ENCODE data around the gene MTFP1. TPM values are rescaled to one million over a fixed set of nuclear protein-coding genes. Genes with fewer than 3 reads are reported as not detected.

MTFP1 gene, protein sequence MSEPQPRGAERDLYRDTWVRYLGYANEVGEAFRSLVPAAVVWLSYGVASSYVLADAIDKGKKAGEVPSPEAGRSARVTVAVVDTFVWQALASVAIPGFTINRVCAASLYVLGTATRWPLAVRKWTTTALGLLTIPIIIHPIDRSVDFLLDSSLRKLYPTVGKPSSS
- 46.7 TPM for polyA plus RNA-seq (2013, experiment 1 of 2)
- polyA plus RNA-seq (2013, experiment 2 of 2), result 49.5 TPM

DNA sequence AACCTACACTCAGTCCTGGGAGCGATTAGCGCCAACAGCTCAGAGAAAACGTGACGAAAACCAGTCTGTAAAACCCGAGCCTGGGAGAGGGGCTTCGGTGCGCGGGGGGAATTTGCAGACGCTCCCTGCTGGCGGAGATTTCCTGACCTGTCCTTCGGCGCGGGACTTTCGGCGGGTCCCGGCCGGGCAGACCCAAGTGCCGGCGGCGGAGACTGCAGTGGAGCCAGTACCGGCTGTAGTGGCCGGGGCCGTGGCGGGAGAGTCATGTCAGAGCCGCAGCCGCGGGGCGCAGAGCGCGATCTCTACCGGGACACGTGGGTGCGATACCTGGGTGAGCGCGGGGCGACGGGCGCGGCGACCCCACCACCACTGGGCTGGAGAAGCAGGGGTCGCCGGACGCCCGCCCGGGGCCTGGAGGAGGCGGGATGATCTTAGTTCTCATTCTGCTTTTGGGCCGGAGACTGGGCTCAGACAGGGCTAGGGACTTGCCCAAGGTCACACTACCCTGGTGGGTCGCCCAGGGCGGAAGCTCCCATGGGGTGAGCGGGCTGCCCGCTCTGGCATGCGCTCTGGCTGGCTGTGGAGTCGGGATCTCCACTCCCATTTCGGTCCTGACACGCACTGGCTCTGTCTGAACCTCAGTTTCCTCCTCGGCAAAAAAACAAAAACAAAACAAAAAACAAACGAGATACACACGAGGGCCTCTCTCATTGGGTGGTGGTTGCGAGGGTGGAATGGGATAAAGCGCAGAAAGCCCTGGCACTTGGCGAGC is at the start of gene MTFP1:
TSS of gene MTFP1 (plus strand) at position 153 of the 772 bp plus-strand sequence. CDS start at position 265, 112 bp downstream.
- Histone ChIP-seq H3K9ac (ENCODE audit: low read depth, low read length) (peak within 1 kb of the TSS; percentile 76), H3K27me3 (ENCODE audit: insufficient read depth, low read length) (no peaks in the 10 kb centered on the region), H3K4me3 (ENCODE audit: low read length) (peak within 1 kb of the TSS; percentile 71), H3K9me3 (ENCODE audit: insufficient read depth, low read depth, low read length) (no peaks in the 10 kb centered on the region), H3K4me1 (ENCODE audit: insufficient read depth, low read length) (peaks cover 24% of the 10 kb centered on the region; the same call in 1 of the 2 replicates), H3K27ac (ENCODE audit: low read depth, low read length) (peak within 1 kb of the TSS; percentile 97), H3K36me3 (ENCODE audit: insufficient read depth, low read length) (peaks cover 23% of the 10 kb centered on the region)
- under 1% methylated on average over 61 of the region's 61 CpGs for WGBS

DNA sequence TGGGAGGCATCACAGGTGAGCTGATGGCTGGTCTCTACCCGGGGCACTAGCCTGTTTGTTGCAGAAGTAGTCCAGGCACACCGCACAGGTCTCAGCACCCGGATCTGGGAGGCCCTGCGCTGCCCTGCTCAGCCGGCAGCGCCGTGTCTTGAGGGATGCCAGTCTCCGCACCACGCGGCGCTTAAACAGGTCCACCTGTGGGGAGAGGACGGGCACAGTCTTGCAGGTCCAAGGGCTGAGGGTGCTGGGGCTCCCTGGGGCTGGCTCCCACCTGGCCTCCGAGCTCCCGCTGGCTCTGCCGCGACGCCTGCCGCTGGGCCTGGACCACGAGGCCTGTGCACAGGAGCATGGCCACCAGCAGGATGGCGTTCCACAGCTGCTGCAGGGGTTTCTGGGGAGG is 45.6 kb upstream of the MTFP1 start:
- no peaks in the 10 kb centered on the region for H3K27me3 ChIP-seq (ENCODE audit: insufficient read depth, low read length)
- no peaks in the 10 kb centered on the region for H3K9me3 ChIP-seq (ENCODE audit: insufficient read depth, low read depth, low read length)
- H3K4me1 ChIP-seq (ENCODE audit: insufficient read depth, low read length), result no peaks in the 10 kb centered on the region
- no peak overlapping the region for H3K27ac ChIP-seq (ENCODE audit: low read depth, low read length)
- H3K4me3 ChIP-seq (ENCODE audit: low read length), result no peak overlapping the region
- H3K36me3 ChIP-seq (ENCODE audit: insufficient read depth, low read length), result peaks cover 41% of the 10 kb centered on the region
- no peak overlapping the region for H3K9ac ChIP-seq (ENCODE audit: low read depth, low read length)
- WGBS, result 97% methylated on average over 20 of the region's 20 CpGs

DNA sequence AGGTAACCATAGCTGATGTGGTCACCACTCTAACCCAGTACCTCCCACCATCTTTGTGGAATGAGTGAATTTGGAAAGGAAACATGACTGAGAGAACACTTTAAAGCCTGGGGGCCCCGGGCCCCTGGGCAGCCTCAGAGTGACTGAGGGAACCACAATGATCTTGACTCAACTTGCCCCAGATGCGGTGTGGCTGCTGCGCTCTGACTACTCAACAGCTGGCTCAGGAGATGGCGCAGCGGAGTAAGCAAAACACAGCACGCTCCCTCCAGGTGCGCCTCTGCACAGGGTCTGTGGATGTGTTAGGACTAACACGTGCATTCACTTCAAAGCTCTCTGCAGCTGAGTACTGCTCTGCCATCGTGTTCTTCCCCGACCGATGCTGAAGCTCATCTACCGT is 44.3 kb upstream of the MTFP1 start:
- 90% methylated on average over 12 of the region's 12 CpGs for WGBS
- peaks cover 41% of the 10 kb centered on the region for H3K36me3 ChIP-seq (ENCODE audit: insufficient read depth, low read length)
- no peak overlapping the region for H3K27ac ChIP-seq (ENCODE audit: low read depth, low read length)
- H3K4me1 ChIP-seq (ENCODE audit: insufficient read depth, low read length), result peaks cover 2% of the 10 kb centered on the region; the same call in 1 of the 2 replicates
- no peak overlapping the region for H3K4me3 ChIP-seq (ENCODE audit: low read length)
- no peaks in the 10 kb centered on the region for H3K9me3 ChIP-seq (ENCODE audit: insufficient read depth, low read depth, low read length)
- no peaks in the 10 kb centered on the region for H3K27me3 ChIP-seq (ENCODE audit: insufficient read depth, low read length)
- H3K9ac ChIP-seq (ENCODE audit: low read depth, low read length), result no peak overlapping the region

DNA sequence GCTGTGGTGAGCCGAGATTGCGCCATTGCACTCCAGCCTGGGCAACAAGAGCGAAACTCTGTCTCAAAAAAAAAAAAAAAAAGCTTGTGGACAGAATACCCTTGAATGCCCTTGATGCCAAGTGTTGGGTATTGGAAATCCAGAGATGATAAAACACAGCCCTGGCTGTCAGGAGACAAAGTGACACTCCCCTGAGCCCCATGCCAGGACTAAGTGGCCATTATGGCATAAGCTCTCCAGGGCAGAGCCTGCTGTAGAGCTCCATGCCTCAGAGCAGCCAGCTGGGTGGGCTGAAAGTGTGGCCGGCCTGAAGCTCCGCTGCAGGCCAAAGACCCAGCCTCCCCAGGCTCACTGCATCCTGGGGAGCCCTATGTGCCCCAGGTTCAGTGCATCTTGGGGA is 43.2 kb upstream of the MTFP1 start:
- 92% methylated on average over 5 of the region's 5 CpGs for WGBS
- no peaks in the 10 kb centered on the region for H3K9me3 ChIP-seq (ENCODE audit: insufficient read depth, low read depth, low read length)
- no peaks in the 10 kb centered on the region for H3K27me3 ChIP-seq (ENCODE audit: insufficient read depth, low read length)
- H3K27ac ChIP-seq (ENCODE audit: low read depth, low read length), result no peak overlapping the region
- H3K9ac ChIP-seq (ENCODE audit: low read depth, low read length), result no peak overlapping the region
- no peak overlapping the region for H3K4me3 ChIP-seq (ENCODE audit: low read length)
- H3K36me3 ChIP-seq (ENCODE audit: insufficient read depth, low read length), result peaks cover 35% of the 10 kb centered on the region
- peaks cover 6% of the 10 kb centered on the region; the same call in 1 of the 2 replicates for H3K4me1 ChIP-seq (ENCODE audit: insufficient read depth, low read length)

DNA sequence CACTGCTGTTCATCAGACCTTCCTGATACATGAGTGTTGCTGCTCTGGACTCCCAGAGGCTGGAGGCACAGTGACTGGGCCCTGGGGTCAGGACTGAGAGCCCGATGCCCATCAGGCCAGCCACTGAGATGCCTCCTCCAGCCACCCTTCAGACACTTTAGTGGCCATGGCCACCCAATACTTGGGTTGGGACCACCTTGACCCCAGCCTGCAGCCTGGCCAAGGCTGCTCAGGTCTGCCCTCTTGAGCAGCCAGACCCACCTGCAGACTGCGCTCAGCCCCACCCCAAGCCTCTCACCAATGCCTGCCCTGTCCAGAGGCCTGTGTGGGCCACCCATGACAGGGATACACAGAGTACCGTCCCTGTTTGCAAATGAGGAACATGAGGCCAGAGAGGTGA is 42.5 kb upstream of the MTFP1 start:
- H3K4me1 ChIP-seq (ENCODE audit: insufficient read depth, low read length), result peaks cover 6% of the 10 kb centered on the region; the same call in 1 of the 2 replicates
- 82% methylated on average over 3 of the region's 3 CpGs for WGBS
- no peak overlapping the region for H3K4me3 ChIP-seq (ENCODE audit: low read length)
- H3K27me3 ChIP-seq (ENCODE audit: insufficient read depth, low read length), result no peaks in the 10 kb centered on the region
- no peaks in the 10 kb centered on the region for H3K9me3 ChIP-seq (ENCODE audit: insufficient read depth, low read depth, low read length)
- no peak overlapping the region for H3K9ac ChIP-seq (ENCODE audit: low read depth, low read length)
- no peak overlapping the region for H3K27ac ChIP-seq (ENCODE audit: low read depth, low read length)
- peaks cover 27% of the 10 kb centered on the region for H3K36me3 ChIP-seq (ENCODE audit: insufficient read depth, low read length)

DNA sequence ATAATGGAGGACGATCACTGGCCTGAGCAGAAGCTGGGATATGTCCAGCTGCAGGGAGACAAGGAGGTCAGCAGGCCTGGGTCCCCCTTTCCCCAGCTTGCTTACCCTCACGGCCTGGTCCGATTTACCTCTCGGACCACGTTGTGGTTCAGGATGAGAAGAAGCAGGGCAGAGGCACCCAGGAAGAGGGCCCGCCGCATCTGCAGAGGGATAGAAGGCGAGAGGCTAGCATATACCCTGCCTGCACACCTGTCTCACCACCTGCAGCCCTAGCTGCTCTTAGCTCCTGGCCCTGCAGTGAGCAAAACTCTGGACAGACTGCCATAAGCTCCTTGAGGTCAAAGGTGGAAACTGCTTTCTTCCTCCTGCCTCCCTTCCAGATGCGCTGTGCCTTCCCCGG is 39.6 kb upstream of the MTFP1 start:
- Histone ChIP-seq H3K4me3 (ENCODE audit: low read length) (no peak overlapping the region; the same call in 1 of the 2 replicates), H3K4me1 (ENCODE audit: insufficient read depth, low read length) (peaks cover 6% of the 10 kb centered on the region; the same call in 1 of the 2 replicates), H3K27me3 (ENCODE audit: insufficient read depth, low read length) (no peaks in the 10 kb centered on the region), H3K9me3 (ENCODE audit: insufficient read depth, low read depth, low read length) (peaks cover 6% of the 10 kb centered on the region; the same call in 1 of the 2 replicates), H3K36me3 (ENCODE audit: insufficient read depth, low read length) (peaks cover 21% of the 10 kb centered on the region; the same call in 1 of the 2 replicates), H3K9ac (ENCODE audit: low read depth, low read length) (no peak overlapping the region), H3K27ac (ENCODE audit: low read depth, low read length) (no peak overlapping the region)
- WGBS, result 96% methylated on average over 10 of the region's 10 CpGs

DNA sequence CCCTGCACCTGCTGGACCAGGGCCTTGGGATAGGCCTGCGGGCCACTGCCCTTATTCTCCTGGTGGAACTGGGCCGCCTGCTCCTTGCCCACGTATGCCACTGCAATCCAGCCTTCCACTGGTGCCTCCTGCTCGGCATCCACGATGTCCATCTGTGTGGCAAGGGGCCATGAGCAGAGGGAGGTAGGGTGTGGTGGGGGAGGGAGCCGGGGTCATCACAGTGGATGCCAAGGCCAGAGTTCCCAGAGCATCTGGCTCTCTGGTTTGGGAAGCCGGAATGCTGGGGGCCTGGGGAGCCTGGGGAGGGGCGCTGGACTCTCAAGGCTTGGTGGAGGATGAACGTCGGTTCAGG is 39.0 kb upstream of the MTFP1 start:
- Histone ChIP-seq H3K4me3 (ENCODE audit: low read length) (peak overlapping the region; percentile 75), H3K36me3 (ENCODE audit: insufficient read depth, low read length) (peaks cover 15% of the 10 kb centered on the region; the same call in 1 of the 2 replicates), H3K4me1 (ENCODE audit: insufficient read depth, low read length) (peaks cover 11% of the 10 kb centered on the region; the same call in 1 of the 2 replicates), H3K9ac (ENCODE audit: low read depth, low read length) (peak overlapping the region; percentile 68; the same call in 1 of the 2 replicates), H3K27me3 (ENCODE audit: insufficient read depth, low read length) (no peaks in the 10 kb centered on the region), H3K27ac (ENCODE audit: low read depth, low read length) (no peak overlapping the region), H3K9me3 (ENCODE audit: insufficient read depth, low read depth, low read length) (peaks cover 8% of the 10 kb centered on the region; the same call in 1 of the 2 replicates)
- 22% methylated on average over 10 of the region's 10 CpGs for WGBS

DNA sequence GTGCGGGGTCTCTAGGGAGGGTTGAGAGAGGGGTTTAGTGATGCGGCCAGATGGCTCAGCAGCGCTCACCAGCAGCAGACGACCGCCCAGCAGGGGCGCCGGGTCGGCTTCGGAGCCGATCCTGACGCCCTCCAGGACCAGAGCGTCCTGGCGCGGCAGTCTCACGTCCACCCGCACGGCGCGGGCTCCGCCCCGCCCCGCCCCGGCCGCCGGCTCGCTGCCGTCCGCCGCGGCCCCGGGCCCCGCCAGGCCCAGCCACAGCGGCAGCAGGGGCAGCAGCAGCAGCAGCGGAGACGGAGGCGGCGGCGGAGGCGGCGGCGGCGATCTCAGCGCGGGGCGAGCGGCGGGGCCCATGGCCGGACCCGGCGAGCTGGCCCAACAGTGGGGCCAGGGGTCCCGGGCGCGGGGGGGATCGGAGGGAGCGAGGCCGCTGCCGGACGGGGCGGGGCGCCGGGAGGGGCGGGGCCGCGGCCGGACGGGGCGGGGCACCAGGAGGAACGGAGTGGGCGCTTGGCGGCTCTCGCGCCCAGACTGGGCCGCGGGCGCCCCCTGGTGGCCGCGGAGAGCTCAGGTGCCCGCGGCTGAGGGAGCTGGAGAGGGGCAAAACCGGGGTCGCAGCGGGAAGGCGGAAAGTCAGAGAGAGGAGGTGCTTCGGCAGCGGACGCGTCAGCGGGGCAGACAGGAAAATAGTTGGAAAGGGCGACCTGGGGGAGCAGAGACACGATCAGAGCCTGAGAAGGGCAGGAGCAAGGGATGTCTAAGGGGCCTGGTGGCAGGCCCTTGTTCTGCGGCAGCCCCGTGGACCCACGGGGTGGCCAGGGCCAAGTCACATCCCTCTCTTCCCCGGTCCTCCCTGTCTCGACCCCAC is 38.4 kb upstream of the MTFP1 start, which contains the start of gene RNF215:
TSS of gene RNF215 (minus strand) at position 452 of the 868 bp plus-strand sequence. CDS start at position 354, 98 bp downstream.
- Histone ChIP-seq H3K4me1 (ENCODE audit: insufficient read depth, low read length) (peaks cover 12% of the 10 kb centered on the region; the same call in 1 of the 2 replicates), H3K9me3 (ENCODE audit: insufficient read depth, low read depth, low read length) (peaks cover 8% of the 10 kb centered on the region; the same call in 1 of the 2 replicates), H3K27me3 (ENCODE audit: insufficient read depth, low read length) (no peaks in the 10 kb centered on the region), H3K4me3 (ENCODE audit: low read length) (peak within 1 kb of the TSS; percentile 75), H3K36me3 (ENCODE audit: insufficient read depth, low read length) (peaks cover 12% of the 10 kb centered on the region; the same call in 1 of the 2 replicates), H3K9ac (ENCODE audit: low read depth, low read length) (peak within 1 kb of the TSS; percentile 68; the same call in 1 of the 2 replicates), H3K27ac (ENCODE audit: low read depth, low read length) (no peak within 1 kb of the TSS; the same call in 1 of the 2 replicates)
- WGBS, result 2% methylated on average over 94 of the region's 95 CpGs

DNA sequence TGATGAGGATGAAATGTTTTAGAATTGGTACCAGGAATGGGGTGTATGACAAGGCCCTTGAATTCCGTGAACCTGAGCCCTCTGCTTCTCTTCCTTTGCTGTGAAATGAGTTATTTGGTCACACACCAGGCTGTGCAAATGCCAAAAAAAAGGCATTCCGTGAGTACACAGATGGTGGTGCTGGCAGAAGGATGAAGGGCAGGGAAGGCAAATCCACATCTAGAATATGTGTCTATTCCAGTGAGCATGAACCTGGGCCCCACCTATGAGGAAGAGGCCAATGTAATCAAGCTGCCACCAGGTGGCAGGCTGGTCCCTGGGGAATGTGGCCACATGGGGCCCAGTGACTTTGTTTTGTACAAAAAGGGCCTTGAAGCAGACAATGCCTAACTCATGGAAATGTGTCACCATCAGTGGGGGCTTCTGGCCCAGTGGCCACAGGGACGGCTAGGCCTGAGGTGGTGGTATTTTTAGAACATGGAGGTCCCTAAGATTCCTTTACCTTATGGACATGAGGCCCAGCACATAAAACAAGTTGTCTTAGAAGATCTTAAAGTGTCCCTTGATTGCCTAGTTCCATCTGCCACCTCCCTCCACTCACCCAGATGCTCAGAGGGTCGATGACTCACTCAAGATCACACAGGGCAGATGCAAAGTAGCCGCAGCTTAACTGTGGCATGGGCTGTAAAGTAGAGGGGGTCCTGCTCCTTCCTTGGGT is 34.4 kb upstream of the MTFP1 start:
- H3K9ac ChIP-seq (ENCODE audit: low read depth, low read length), result no peak overlapping the region
- peaks cover 24% of the 10 kb centered on the region for H3K4me1 ChIP-seq (ENCODE audit: insufficient read depth, low read length)
- no peak overlapping the region for H3K27ac ChIP-seq (ENCODE audit: low read depth, low read length)
- no peaks in the 10 kb centered on the region for H3K36me3 ChIP-seq (ENCODE audit: insufficient read depth, low read length)
- 62% methylated on average over 5 of the region's 5 CpGs for WGBS
- peaks cover 8% of the 10 kb centered on the region; the same call in 1 of the 2 replicates for H3K9me3 ChIP-seq (ENCODE audit: insufficient read depth, low read depth, low read length)
- no peak overlapping the region for H3K4me3 ChIP-seq (ENCODE audit: low read length)
- peaks cover 6% of the 10 kb centered on the region; the same call in 1 of the 2 replicates for H3K27me3 ChIP-seq (ENCODE audit: insufficient read depth, low read length)

DNA sequence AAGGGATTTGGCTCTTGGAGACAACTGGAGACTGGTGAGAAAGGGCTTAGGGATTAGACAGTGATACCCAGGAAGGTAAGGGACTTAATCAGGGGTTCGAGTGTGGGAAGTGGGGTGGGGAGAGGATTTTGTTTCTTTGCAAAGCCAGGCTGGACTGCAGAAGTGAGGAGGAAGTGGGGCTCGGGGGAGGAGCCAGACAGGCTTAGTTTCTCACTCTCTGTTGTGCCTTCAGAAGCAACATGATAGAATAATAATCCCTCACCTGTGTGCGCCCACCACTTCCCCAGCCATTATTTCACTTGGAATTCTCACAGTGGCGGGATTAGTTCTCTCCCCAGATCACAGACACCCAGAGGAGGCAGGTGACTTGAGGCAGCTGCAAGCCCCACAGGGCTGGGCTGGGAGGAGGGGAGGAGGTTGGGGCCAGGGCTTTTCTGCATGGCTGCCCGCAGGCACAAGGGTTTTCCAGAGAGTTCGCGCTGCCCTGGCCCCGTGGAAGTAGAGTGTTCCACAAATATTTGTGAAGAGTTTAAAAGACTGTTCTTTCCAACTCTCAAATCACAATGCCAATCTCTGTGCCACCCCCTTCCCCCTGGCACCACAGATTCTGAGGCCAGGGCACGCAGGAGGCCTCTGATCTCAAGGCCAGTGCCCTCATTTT is 32.8 kb upstream of the MTFP1 start:
- 68% methylated on average over 8 of the region's 9 CpGs for WGBS
- Histone ChIP-seq H3K9me3 (ENCODE audit: insufficient read depth, low read depth, low read length) (peaks cover 8% of the 10 kb centered on the region; the same call in 1 of the 2 replicates), H3K27me3 (ENCODE audit: insufficient read depth, low read length) (peaks cover 20% of the 10 kb centered on the region), H3K36me3 (ENCODE audit: insufficient read depth, low read length) (no peaks in the 10 kb centered on the region), H3K4me1 (ENCODE audit: insufficient read depth, low read length) (peaks cover 19% of the 10 kb centered on the region), H3K4me3 (ENCODE audit: low read length) (no peak overlapping the region), H3K27ac (ENCODE audit: low read depth, low read length) (no peak overlapping the region), H3K9ac (ENCODE audit: low read depth, low read length) (no peak overlapping the region)
